ENCODE results near the gene PHKA1. TPM values are rescaled to one million over a fixed set of nuclear protein-coding genes. Genes with fewer than 3 reads are reported as not detected.

The PHKA1 gene
- total RNA-seq, 1 experiment from 2014 or later, result 15.3 TPM

DNA sequence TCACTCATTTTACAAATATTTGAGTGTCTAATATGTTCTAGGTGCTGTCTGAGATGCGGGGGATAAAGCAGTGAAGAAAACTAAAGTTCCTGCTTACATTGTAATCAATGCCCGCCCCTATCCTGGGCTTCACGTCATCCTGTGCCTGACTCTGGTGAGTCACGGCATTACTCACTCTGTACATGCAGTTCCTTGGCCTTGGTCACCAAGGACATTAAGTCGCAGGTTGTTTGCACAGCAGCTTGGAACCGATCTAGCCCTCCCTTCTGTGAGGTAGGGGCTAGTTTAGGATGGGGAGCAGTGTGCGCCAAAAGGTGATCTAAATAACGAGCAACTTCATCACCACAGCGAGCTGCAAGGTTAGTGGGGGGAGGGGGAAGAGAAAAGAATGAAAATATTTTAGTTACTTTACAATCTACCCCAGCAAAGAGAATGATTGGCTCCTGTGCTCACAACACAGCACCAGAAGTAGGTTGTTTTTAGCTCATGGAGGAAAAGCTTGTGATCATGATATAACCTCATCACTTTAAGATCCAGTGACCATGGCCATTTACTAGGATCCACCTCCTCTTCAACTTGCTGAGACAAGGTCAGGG lies 93.5 kb downstream of the PHKA1 start:
- Histone ChIP-seq H2AFZ (ENCODE audit: low read depth, low read length, poor library complexity, severe bottlenecking) (no peak overlapping the region), H3K9me3 (ENCODE audit: control insufficient read depth in 1 of 2, insufficient read depth in 1 of 2, low read depth in 1 of 2, low read length in 2 of 2) (no peaks in the 10 kb centered on the region), H3K27ac (ENCODE audit: low read depth, low read length) (peak overlapping the region; percentile 48), H3K79me2 (ENCODE audit: insufficient read depth, low read length) (no peaks in the 10 kb centered on the region), H3K9ac (ENCODE audit: low read length) (peak overlapping the region; percentile 48), H3K4me2 (ENCODE audit: low read length) (peak overlapping the region; percentile 74), H3K36me3 (ENCODE audit: control insufficient read depth in 1 of 2, insufficient read depth in 2 of 2, low read length in 2 of 2) (no peaks in the 10 kb centered on the region; a peak in 1 of 4 replicates), H3K27me3 (ENCODE audit: insufficient read depth, low read length) (no peaks in the 10 kb centered on the region), H4K20me1 (ENCODE audit: insufficient read depth) (no peaks in the 10 kb centered on the region), H3K4me1 (ENCODE audit: control insufficient read depth in 1 of 2, insufficient read depth in 2 of 2, low read length in 2 of 2) (peaks cover 14 to 30% of the 10 kb centered on the region in 2 experiments), H3K9me2 (ENCODE audit: insufficient read depth) (no peaks in the 10 kb centered on the region), H3K4me3 (replicated peaks in 1 of 2; ENCODE audit: low read depth in 1 of 2, low read length in 2 of 2) (peak overlapping the region; percentile 29 to 38)
- TF ChIP-seq ZFX (IDR thresholded peaks at IDR 0.05) (no peak), EZH2phosphoT487 (IDR thresholded peaks at IDR 0.05; ENCODE audit: borderline replicate concordance) (no peak), EZH2 (IDR thresholded peaks at IDR 0.05) (no peak), CBX3 (IDR thresholded peaks at IDR 0.05; ENCODE audit: low read depth) (peak; percentile 60; the same call in 1 of the 2 replicates), FOSL1 (IDR thresholded peaks at IDR 0.05; ENCODE audit: low read depth) (peak; percentile 88), JUND (IDR thresholded peaks at IDR 0.05) (peak; percentile 80), SP1 (IDR thresholded peaks at IDR 0.05; ENCODE audit: low read depth) (peak; percentile 59), POLR2AphosphoS5 (IDR thresholded peaks at IDR 0.05; ENCODE audit: low read depth, low read length) (peak; percentile 47)
- TF ChIP-seq, protein P1, sequence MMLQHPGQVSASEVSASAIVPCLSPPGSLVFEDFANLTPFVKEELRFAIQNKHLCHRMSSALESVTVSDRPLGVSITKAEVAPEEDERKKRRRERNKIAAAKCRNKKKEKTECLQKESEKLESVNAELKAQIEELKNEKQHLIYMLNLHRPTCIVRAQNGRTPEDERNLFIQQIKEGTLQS (IDR thresholded peaks at IDR 0.05), result no peak
- TF ChIP-seq, protein P2, sequence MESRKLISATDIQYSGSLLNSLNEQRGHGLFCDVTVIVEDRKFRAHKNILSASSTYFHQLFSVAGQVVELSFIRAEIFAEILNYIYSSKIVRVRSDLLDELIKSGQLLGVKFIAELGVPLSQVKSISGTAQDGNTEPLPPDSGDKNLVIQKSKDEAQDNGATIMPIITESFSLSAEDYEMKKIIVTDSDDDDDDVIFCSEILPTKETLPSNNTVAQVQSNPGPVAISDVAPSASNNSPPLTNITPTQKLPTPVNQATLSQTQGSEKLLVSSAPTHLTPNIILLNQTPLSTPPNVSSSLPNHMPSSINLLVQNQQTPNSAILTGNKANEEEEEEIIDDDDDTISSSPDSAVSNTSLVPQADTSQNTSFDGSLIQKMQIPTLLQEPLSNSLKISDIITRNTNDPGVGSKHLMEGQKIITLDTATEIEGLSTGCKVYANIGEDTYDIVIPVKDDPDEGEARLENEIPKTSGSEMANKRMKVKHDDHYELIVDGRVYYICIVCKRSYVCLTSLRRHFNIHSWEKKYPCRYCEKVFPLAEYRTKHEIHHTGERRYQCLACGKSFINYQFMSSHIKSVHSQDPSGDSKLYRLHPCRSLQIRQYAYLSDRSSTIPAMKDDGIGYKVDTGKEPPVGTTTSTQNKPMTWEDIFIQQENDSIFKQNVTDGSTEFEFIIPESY (IDR thresholded peaks at IDR 0.05; ENCODE audit: extremely low read depth, insufficient replicate concordance, low read length), result no peak
- intact Hi-C loops (cut with micrococcal nuclease), result loop anchor here (2.0 kb wide), 1 partner anchor 66 kb away; no protein-coding TSS in a partner anchor
- ChIA-PET RAD21 (ENCODE audit: low non-redundant PET in 1 of 2, low total read pairs in 2 of 2, uncharacterized antibody in 2 of 2, unreplicated experiment in 2 of 2) (no interaction called here), POLR2A (no interaction called here), CTCF (no interaction called here)
- TSS peak; percentile 92 for BruUV-seq (replicated peaks)
- DNase-seq (ENCODE audit: low read depth, low spot score), result peak; percentile 74
- ATAC-seq, result peak; percentile 97
